Activated T-cell treated with anti-CD3 and anti-CD28 coated beads, Interleukin-2, amount 50 U/mL, for 72 hours (primary cell): ENCODE data around the gene PLXNA2. TPM values are rescaled to one million over a fixed set of nuclear protein-coding genes. Genes with fewer than 3 reads are reported as not detected.
A peak's percentile ranks its signal among the peaks of the same experiment; 100 is the strongest.

ENCODE experiments used
- ATAC-seq, 2 donors: fragments of 150-1000 bp; cut with Tn5 transposase; replicated peaks in 1 of 2; 2 replicates each; pipeline ENCODE4 v1.10.0; 2021; ENCODE audit warnings: moderate library complexity in 2 of 2, mild to moderate bottlenecking in 1 of 2
- DNase-seq, 2 donors: peaks; one replicate each; pipeline ENCODE4 v3.0.0; 2021 to 2022; ENCODE audit warnings: mixed read lengths in 1 of 2
- H3K27ac Mint-ChIP-seq: one replicate; pipeline ENCODE4 v1.8.0; 2022; ENCODE audit warnings: mild to moderate bottlenecking, moderate library complexity, mixed read lengths
- H3K27me3 Mint-ChIP-seq: one replicate; pipeline ENCODE4 v1.8.0; 2022; ENCODE audit warnings: low read depth, mixed read lengths
- H3K36me3 Mint-ChIP-seq, 2 donors: one replicate each; pipeline ENCODE4 v1.8.0; 2022; ENCODE audit warnings: mixed read lengths in 2 of 2, mild to moderate bottlenecking in 1 of 2; ENCODE audit not compliant: insufficient read depth in 2 of 2
- H3K4me1 Mint-ChIP-seq: one replicate; pipeline ENCODE4 v1.8.0; 2022; ENCODE audit warnings: low read depth, mixed read lengths
- H3K4me3 Mint-ChIP-seq, 2 donors: one replicate each; pipeline ENCODE4 v1.8.0; 2022; ENCODE audit warnings: mild to moderate bottlenecking in 2 of 2, mixed read lengths in 2 of 2, moderate library complexity in 2 of 2
- H3K9me3 Mint-ChIP-seq, 2 donors: one replicate each; pipeline ENCODE4 v1.8.0; 2022; ENCODE audit warnings: mixed read lengths in 2 of 2
- total RNA-seq, 2 donors: library from RNA; stranded (reverse); gene quantifications; one replicate each; pipeline ENCODE4 v1.2.3, GENCODE V29; 2022

The PLXNA2 gene, protein sequence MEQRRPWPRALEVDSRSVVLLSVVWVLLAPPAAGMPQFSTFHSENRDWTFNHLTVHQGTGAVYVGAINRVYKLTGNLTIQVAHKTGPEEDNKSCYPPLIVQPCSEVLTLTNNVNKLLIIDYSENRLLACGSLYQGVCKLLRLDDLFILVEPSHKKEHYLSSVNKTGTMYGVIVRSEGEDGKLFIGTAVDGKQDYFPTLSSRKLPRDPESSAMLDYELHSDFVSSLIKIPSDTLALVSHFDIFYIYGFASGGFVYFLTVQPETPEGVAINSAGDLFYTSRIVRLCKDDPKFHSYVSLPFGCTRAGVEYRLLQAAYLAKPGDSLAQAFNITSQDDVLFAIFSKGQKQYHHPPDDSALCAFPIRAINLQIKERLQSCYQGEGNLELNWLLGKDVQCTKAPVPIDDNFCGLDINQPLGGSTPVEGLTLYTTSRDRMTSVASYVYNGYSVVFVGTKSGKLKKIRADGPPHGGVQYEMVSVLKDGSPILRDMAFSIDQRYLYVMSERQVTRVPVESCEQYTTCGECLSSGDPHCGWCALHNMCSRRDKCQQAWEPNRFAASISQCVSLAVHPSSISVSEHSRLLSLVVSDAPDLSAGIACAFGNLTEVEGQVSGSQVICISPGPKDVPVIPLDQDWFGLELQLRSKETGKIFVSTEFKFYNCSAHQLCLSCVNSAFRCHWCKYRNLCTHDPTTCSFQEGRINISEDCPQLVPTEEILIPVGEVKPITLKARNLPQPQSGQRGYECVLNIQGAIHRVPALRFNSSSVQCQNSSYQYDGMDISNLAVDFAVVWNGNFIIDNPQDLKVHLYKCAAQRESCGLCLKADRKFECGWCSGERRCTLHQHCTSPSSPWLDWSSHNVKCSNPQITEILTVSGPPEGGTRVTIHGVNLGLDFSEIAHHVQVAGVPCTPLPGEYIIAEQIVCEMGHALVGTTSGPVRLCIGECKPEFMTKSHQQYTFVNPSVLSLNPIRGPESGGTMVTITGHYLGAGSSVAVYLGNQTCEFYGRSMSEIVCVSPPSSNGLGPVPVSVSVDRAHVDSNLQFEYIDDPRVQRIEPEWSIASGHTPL (N-terminal part only)
- total RNA-seq: under 1 TPM; 0.07 to 0.72 TPM

DNA sequence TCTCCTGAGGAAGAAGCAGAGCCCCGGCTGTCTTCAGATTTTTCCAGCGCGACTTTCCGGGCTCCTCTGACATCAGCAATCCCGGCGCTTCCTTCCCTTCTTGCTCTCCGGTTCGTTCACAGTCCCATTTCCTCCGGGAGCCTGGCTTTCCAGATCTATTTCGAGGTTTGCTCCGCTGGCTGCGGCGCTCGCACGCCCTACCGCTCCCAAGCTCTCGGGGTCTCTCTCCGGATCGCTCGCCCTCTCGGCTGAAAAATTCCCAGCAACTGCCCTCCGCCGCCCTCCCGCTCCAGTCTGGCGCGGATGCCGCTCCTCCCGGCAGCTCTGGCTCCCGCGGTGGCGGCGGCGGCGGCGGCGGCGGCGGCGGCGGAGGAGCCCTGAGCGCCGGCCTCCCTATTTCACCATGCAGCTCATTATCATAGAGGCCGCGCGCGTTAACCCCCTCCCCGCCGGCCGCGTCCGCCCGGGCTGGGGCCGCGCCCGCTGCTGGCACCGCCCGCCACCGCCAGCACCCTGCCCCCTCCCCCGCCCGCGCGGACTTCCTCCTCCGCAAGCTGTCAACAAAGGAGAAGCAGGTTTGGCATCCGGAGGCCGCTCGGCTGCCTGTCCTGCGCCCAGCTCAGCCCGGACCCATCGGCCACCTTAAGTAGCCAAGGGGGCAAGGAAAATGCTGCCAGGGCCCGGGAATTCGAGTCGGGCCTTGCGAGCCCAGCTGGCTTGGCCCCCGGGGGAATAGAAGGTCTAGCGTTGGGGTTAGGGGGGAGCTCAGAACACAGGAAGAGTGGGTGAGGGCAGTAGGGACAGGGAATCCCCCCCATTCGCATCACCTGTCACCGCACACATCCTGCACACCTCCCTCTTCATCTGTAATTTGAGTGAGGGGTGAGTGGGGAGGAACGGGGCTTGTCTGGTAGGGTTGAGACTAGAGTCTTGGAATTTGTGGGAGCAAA is at the start of gene PLXNA2:
Gene PLXNA2, minus strand, starts transcription at position 418 of the 950 bp plus-strand sequence. CDS start 26,462 bp downstream, outside the sequence.
- Mint-ChIP-seq H3K27ac (no peak within 1 kb of the TSS), H3K27me3 (peaks cover 35% of the 10 kb centered on the region)
- peak; percentile 85 for ATAC-seq

DNA sequence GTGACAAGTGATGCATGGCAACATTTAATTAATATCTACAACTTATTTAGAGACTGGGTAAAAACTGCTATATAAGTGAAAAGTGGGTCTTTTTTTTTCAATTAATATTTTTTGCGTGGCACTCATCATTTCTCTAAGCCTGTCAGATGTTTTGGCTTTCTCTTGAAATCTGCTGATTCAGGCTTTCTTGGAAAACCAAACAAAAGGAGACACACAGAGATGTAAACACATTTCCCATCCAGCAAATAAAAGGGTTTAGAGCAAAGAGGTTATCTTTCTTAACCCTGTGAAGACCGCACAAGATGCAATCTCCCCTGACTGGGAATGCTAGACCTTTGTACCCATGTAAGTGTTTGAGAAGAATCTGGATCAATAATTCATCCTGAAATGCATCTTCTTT is 48.7 kb upstream of the PLXNA2 start:
- Mint-ChIP-seq H3K36me3 (no peaks in the 10 kb centered on the region), H3K4me1 (no peaks in the 10 kb centered on the region), H3K9me3 (no peaks in the 10 kb centered on the region), H3K4me3 (no peak overlapping the region), H3K27me3 (peaks cover 30% of the 10 kb centered on the region), H3K27ac (no peak overlapping the region)
- no peak for DNase-seq
- ATAC-seq: no peak

More for the DNA sequence above, at the start of gene PLXNA2:
- Mint-ChIP-seq H3K4me1 (peaks cover 14% of the 10 kb centered on the region), H3K36me3 (no peaks in the 10 kb centered on the region), H3K9me3 (no peaks in the 10 kb centered on the region), H3K4me3 (peak within 1 kb of the TSS; percentile 88 to 89)
- DNase-seq: peak; percentile 72 to 74

DNA sequence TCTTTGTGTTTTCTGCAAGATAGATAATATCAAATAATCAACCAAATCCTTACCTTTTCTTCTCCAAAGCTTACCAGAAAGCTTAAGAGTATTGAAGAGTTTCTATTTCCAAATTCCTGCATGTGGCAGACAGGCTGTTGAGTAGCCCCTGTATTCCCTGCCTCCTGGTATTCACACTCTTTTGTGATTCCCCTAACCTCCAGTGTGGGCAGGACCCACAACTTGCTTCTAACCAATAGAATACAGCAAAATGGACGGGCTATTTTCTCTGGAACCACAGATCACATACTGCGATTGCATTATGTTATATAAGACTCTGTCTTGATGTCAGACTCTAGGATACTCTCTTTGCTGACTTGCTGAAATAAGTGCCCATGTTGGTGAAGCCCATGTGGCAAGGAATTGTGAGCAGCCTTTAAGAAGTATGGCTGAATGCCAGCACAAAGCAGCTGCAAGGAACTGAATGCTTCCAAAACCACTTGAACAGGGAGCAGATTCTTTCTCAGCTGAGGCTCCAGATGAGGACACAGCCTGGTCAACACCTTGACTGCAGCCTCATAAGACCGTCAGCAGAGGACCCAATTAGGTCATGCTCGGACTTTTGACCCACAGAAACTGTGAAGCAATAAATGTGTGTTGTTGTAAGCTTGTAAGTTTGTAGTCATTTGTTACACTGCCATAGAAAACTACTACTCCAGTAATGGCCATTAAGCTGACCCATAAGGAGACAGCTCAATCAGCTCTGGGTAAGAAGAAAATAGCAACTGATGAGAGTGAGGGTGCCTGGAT is 47.9 kb upstream of the PLXNA2 start:
- H3K4me1 Mint-ChIP-seq: no peaks in the 10 kb centered on the region
- H3K4me3 Mint-ChIP-seq: no peak overlapping the region
- ATAC-seq (no peak), DNase-seq (no peak)
- H3K36me3 Mint-ChIP-seq: no peaks in the 10 kb centered on the region
- H3K27me3 Mint-ChIP-seq: peaks cover 25% of the 10 kb centered on the region
- no peaks in the 10 kb centered on the region for H3K9me3 Mint-ChIP-seq
- no peak overlapping the region for H3K27ac Mint-ChIP-seq

DNA sequence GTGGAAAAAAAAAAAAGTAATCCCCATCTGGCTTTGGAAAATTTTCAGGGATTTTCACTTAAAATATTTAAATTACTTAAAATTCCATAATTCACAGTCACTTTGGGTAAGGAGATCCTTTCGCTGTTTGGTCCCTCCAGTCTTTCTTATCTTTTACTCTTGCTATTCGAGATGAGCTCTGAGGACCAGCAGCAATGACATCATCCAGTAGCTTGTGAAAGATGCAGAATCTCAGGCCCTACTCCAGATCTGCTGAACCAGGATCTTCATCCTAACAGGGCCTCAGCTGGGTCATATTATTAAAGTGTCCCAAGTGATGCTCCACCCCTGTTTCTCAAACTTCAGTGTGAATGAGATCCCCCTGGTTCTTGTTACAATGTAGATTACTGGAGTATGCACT is 46.9 kb upstream of the PLXNA2 start:
- ATAC-seq: no peak
- Mint-ChIP-seq H3K27me3 (peaks cover 22% of the 10 kb centered on the region), H3K27ac (no peak overlapping the region), H3K36me3 (no peaks in the 10 kb centered on the region), H3K9me3 (no peaks in the 10 kb centered on the region), H3K4me1 (no peaks in the 10 kb centered on the region), H3K4me3 (no peak overlapping the region)
- no peak for DNase-seq

DNA sequence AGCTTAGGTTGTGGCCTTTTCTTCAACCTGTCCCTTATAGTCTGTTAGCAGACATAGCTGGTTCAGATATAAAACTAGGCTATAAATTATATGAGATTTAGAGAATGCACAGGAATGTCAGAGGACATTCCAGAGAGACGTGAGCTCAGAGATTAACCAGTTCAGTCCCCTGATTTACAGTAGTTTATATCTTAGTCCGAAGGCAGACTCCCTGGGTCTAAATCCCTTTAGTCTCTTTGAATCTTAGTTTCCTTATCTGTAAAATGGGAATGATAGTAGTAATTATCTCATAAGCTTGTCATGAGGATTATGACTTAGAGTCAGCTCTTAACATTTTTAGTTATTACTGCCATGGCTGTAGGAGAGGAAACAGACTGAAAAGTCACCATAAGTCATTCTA is 45.5 kb upstream of the PLXNA2 start:
- H3K27me3 Mint-ChIP-seq: peaks cover 18% of the 10 kb centered on the region

DNA sequence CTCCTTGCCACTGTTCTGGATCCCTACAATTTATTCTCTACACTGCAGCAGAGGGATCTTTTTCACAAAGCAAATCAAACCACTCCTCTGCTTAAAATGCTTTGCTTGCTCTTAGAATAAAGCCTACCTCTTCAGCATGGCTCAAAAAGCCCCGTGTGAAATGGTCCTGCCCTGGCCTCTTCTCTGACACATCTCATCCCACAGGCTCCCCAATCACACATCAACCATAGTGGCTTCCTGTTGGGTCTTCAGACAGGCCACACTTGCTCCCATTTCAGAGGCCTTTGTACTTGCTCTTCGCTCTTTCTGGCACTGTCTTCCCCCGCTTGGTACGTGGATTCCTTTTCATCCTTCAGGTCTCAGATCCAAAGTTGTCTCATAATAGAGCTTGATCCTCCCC is 44.3 kb upstream of the PLXNA2 start:
- no peaks in the 10 kb centered on the region for H3K36me3 Mint-ChIP-seq
- H3K9me3 Mint-ChIP-seq: no peaks in the 10 kb centered on the region
- H3K27ac Mint-ChIP-seq: no peak overlapping the region
- no peak overlapping the region for H3K4me3 Mint-ChIP-seq
- no peaks in the 10 kb centered on the region for H3K4me1 Mint-ChIP-seq
- ATAC-seq: no peak
- no peak for DNase-seq
- H3K27me3 Mint-ChIP-seq: peaks cover 23% of the 10 kb centered on the region

More for the DNA sequence above, 45.5 kb upstream of the PLXNA2 start:
- ATAC-seq (no peak), DNase-seq (no peak)
- Mint-ChIP-seq H3K4me1 (no peaks in the 10 kb centered on the region), H3K36me3 (no peaks in the 10 kb centered on the region), H3K27ac (no peak overlapping the region), H3K4me3 (no peak overlapping the region), H3K9me3 (no peaks in the 10 kb centered on the region)

DNA sequence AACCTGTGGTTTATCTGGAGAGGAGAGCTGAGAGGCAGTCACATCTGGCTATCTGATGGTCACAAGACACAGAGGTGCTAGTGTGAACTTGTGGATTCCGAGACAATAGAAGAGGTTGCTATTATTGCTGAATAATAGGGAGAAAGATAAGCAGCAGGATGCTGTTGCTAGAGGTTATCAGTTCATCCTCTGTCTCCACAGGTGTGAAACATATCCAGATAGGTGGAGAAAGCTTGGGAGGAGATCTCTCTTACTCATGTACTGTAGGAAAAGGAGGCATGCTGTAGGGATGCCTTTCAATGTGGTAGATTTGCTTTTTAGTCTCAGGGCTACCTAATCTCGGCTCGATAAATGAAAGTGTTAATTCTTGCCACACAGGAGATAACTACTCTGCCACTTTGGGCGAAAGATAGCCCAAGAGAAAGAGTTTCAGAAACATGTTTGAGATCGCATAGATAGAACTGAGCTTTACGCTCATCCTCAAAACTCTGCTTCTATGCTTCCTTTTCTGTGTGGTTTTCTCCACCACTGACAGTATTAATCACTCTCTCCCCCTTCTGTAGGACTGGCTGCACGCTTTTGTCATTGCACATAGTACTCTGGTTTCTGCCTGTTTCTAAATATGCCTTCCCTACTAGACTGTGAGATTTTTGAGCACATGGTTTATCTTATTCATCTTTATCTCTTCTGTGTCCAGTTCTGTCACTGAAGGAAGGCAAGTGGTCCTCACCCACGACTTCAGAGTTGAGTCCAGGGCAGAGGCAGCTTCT is 36.7 kb upstream of the PLXNA2 start:
- DNase-seq (no peak), ATAC-seq (no peak)
- Mint-ChIP-seq H3K4me1 (no peaks in the 10 kb centered on the region), H3K4me3 (no peak overlapping the region), H3K36me3 (no peaks in the 10 kb centered on the region), H3K27me3 (peaks cover 35% of the 10 kb centered on the region), H3K27ac (no peak overlapping the region), H3K9me3 (no peaks in the 10 kb centered on the region)

DNA sequence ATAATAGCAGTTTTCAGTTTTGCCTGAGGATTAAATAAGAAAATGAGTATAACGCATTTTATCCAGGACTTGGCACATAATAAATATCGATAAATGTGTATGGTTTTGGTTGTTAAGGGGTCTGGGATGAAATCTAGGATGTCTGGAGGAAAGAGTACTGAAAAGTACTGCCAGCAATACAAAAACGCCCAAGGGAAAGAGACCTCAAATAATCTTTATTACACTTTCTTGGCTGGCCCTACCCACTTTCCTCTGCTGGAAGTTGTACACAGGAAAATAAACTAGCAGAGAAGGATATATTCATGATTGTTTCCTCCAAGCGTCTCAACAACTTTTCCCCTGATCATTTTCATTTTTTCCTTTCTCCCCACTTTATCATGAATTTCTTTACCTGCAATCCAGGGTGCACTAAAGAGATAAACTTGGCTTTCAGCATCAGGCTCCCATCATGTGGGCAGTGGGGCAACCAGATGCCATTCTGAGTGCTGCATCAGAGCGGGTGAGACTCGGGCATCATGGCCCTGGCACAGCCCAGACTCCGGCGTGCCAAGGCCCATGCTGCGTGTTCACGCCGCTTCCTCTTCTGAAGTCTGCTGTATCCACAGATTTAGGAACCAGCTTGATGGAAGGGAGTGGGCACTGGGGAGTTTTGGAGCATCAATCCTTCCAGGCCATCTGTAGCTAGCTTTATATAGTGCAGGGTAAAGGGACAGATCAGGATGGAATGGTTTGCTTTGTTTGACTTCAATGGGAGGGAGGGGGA is 35.8 kb upstream of the PLXNA2 start:
- no peaks in the 10 kb centered on the region for H3K36me3 Mint-ChIP-seq
- peaks cover 38% of the 10 kb centered on the region for H3K27me3 Mint-ChIP-seq
- ATAC-seq: no peak

DNA sequence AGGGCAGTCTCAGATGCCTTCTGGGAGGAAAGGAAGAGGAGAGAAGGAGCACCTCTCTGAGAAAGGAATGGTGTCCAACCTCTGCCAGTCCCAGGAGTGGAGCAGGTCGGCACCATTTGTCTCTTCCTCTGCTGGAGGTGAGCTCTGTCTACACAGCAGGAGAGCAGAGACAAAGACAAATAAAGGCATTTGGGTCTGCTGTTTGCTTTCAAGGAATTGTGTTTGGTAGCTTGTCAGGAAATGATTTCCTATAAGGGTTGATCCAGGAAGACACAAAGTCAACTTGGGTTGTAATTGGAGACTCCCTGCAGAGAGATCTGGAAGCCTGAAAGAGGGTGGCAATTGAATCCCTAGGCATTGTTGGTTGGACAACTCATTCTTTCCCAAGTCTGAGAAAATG is 34.5 kb upstream of the PLXNA2 start:
- DNase-seq: no peak
- no peaks in the 10 kb centered on the region for H3K4me1 Mint-ChIP-seq
- H3K4me3 Mint-ChIP-seq: no peak overlapping the region
- H3K27me3 Mint-ChIP-seq: peaks cover 35% of the 10 kb centered on the region
- no peaks in the 10 kb centered on the region for H3K36me3 Mint-ChIP-seq
- ATAC-seq: no peak
- H3K27ac Mint-ChIP-seq: no peak overlapping the region
- no peaks in the 10 kb centered on the region for H3K9me3 Mint-ChIP-seq

More for the DNA sequence above, 35.8 kb upstream of the PLXNA2 start:
- Mint-ChIP-seq H3K27ac (no peak overlapping the region), H3K4me3 (no peak overlapping the region), H3K4me1 (no peaks in the 10 kb centered on the region), H3K9me3 (no peaks in the 10 kb centered on the region)
- DNase-seq: no peak

DNA sequence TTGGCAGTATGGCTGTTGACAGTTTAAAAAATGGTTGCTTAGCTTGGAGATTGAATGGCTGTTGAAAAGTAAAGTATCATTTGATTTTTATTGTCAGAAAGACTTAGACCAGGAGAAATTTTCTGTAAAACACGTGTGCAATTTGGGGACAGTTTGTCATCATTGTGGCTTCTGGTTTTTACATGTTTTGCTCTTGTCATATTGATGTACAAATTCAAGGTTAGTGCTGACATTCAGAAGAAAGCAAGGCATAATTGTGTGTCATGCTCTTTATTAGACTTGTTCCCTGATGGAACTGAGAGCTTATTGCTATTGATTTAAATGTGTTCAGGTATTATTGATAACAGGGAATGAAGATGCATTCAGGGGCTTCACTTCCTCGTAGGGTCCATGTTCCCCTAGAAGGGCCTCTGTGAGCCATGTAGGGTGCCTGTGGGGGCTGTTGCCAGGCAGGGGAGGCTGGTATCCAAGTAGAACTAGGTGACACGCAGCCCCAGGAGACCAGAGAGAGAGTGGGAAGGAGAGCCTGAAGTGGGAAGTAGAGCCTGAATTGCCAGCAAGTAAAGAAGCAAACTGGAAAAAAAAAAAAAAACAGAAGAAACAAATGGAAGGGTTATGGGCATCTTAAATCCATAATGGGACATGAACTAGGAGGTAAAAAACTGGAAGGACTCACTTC is 32.7 kb upstream of the PLXNA2 start:
- no peaks in the 10 kb centered on the region for H3K4me1 Mint-ChIP-seq
- peaks cover 42% of the 10 kb centered on the region for H3K27me3 Mint-ChIP-seq
- ATAC-seq: no peak
- no peak for DNase-seq
- no peaks in the 10 kb centered on the region for H3K36me3 Mint-ChIP-seq
- H3K27ac Mint-ChIP-seq: no peak overlapping the region
- H3K4me3 Mint-ChIP-seq: no peak overlapping the region
- H3K9me3 Mint-ChIP-seq: no peaks in the 10 kb centered on the region
